ENCODE results near the gene CLIP2.

The CLIP2 gene

DNA sequence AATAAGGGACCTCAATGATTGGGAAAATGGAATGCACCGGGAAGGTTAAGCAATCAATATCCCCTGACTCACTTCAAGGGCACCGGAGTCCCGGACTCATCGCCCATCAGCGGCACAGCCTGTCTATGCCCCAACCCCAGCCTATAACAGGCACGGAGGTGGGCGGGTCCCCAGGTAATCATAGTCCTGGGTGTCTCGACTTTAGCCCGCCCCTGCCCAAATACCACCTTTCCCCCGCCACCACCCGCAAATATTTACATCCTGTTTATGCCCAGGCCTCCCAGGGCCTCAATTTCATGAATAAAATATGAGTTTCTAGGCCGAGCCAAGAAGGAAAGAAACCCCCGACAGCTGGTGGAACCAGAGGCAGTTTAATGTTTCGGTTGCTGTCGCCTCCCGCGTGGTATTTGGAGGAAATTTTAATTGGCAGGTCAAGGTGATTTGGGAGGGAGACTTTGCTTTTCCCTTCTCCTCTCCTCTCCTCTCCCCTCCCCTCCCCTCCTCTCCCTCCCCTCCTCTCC lies 19.4 kb upstream of the CLIP2 start:
- CTCF ChIA-PET = no interaction called here
- POLR2A ChIA-PET = interaction anchor here (0.6 kb wide), 1 partner anchor 18 kb away, joined by 4 read pairs; no protein-coding TSS in a partner anchor
- peak; percentile 71 for DNase-seq (ENCODE audit: extremely low spot score)
- TF ChIP-seq, protein P1, sequence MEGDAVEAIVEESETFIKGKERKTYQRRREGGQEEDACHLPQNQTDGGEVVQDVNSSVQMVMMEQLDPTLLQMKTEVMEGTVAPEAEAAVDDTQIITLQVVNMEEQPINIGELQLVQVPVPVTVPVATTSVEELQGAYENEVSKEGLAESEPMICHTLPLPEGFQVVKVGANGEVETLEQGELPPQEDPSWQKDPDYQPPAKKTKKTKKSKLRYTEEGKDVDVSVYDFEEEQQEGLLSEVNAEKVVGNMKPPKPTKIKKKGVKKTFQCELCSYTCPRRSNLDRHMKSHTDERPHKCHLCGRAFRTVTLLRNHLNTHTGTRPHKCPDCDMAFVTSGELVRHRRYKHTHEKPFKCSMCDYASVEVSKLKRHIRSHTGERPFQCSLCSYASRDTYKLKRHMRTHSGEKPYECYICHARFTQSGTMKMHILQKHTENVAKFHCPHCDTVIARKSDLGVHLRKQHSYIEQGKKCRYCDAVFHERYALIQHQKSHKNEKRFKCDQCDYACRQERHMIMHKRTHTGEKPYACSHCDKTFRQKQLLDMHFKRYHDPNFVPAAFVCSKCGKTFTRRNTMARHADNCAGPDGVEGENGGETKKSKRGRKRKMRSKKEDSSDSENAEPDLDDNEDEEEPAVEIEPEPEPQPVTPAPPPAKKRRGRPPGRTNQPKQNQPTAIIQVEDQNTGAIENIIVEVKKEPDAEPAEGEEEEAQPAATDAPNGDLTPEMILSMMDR (IDR thresholded peaks at IDR 0.05; ENCODE audit: control extremely low read depth, extremely low read depth, low read depth, missing control alignments) = no peak

DNA sequence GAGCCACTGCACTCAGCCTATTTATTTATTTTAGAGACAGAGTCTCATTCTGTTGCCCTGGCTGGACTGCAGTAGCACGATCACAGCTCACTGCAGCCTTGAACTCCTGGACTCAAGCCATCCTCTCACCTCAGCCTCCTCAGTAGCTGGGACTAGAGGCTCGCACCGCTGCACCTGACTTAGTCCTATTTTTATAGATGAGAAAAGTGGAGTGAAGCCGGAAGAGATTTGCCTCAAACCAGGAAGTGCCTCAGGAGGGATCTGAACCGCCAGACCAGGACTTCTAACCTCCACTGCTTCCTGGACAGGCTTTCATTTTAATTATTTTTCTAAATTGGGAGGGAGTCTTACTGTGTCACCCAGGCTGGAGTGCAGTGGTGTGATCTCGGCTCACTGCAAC lies 17.5 kb upstream of the CLIP2 start:
- no peak for DNase-seq (ENCODE audit: extremely low spot score)
- TF ChIP-seq, protein P1 (IDR thresholded peaks at IDR 0.05; ENCODE audit: control extremely low read depth, extremely low read depth, low read depth, missing control alignments) = no peak
- POLR2A ChIA-PET = no interaction called here
- CTCF ChIA-PET = interaction anchor here (1.4 to 1.7 kb wide), 4 partner anchors 11 to 18 kb away, joined by 5 to 6 read pairs (median 5); partner anchors contain the start of gene RFC2

DNA sequence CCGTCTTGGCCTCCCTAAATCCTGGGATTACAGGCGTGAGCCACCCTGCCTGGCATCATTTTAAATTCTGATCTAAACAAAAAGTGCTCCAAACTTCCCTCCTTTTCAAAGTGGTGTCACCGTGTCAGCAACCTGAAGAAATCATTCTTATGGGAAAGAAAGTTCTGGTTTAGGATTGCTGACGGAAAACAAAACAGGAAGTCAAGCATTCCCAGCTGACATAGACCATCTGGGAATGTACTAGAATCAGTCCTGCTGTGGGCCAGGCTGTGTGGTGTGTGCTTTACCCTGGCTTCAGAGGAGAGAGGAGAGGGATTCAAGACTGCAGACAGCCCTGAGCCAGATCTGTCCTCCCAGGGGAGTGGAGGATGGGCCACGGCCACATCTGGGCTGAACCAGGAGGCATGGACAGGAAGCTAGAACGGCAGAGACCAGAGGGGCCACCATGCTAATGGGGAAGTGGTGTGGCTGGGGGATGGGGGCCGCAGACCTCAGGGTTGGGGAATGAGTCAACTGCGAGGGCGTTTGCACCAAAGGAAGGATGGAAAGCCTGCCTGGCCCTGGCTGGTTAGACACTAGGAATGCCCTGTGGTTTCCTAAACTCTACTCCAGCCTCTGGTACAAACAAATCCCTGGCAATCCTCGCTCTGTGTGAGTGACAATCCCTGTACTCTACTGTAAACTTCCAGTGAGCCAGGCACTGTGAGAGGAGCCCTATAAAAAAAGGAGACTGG lies 16.7 kb upstream of the CLIP2 start:
- ChIA-PET POLR2A (interaction anchor here (1.0 kb wide), 1 partner anchor 12 kb away, joined by 3 read pairs; no protein-coding TSS in a partner anchor), CTCF (interaction anchor here (1.0 to 1.7 kb wide), 5 partner anchors 11 to 66 kb away, joined by 3 to 6 read pairs (median 5); partner anchors contain the start of gene RFC2)
- peak; percentile 88 for DNase-seq (ENCODE audit: extremely low spot score)
- TF ChIP-seq, protein P1 (IDR thresholded peaks at IDR 0.05; ENCODE audit: control extremely low read depth, extremely low read depth, low read depth, missing control alignments) = no peak

DNA sequence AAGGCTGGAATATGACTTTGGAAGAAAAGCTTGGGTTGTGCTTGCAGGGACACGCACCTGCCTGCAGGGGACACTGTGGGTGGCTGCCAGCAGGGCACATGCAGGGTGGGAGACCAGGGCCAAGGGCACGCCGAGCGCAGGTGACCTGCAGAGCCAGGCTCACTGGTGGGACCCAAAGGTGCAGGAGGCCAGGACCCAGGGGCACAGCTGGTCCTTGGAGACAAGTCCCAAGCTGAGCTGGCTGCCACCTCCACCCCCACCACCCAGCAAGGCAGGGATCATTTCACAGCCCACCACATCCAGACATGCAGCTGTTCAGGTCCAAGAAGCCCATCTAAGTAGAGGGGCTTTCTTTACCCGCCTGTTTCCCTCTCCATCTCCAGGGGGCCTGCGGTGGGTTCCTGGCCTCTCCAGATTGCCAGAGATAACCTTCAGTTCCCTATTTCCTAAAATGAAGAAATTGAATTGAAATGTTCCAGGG lies 13.8 kb upstream of the CLIP2 start:
- POLR2A ChIA-PET = interaction anchor here (0.5 to 1.3 kb wide), 3 partner anchors 12 to 30 kb away, joined by 3 read pairs; no protein-coding TSS in a partner anchor
- CTCF ChIA-PET = interaction anchor here (0.8 to 3.4 kb wide), 13 partner anchors 11 to 126 kb away, joined by 3 to 57 read pairs (median 5); partner anchors contain the start of genes CLIP2 and RFC2
- no peak for DNase-seq (ENCODE audit: extremely low spot score)
- TF ChIP-seq, protein P1 (IDR thresholded peaks at IDR 0.05; ENCODE audit: control extremely low read depth, extremely low read depth, low read depth, missing control alignments) = peak; percentile 58

DNA sequence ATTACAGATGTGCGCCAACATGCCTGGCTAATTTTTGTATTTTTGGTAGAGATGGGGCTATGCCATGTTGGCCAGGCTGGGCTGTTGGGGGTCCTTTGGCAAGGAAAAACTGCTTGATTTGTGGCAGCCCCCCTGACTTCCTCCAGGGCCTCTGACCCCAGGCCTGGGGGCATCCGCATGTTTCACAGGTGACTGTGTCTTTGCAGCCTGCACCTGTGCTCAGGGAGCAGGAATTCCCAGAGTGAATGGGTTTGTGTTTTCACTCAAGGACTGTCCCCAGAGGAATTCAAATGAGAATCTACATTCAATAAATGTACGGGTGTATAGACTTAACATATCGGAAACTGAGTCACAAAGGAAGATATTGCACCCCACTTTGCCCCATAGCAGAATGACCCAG lies 11.6 kb upstream of the CLIP2 start:
- ChIA-PET POLR2A (no interaction called here), CTCF (interaction anchor here (2.9 kb wide), 1 partner anchor 123 kb away, joined by 8 read pairs; no protein-coding TSS in a partner anchor)
- DNase-seq (ENCODE audit: extremely low spot score) = no peak
- TF ChIP-seq, protein P1 (IDR thresholded peaks at IDR 0.05; ENCODE audit: control extremely low read depth, extremely low read depth, low read depth, missing control alignments) = no peak

DNA sequence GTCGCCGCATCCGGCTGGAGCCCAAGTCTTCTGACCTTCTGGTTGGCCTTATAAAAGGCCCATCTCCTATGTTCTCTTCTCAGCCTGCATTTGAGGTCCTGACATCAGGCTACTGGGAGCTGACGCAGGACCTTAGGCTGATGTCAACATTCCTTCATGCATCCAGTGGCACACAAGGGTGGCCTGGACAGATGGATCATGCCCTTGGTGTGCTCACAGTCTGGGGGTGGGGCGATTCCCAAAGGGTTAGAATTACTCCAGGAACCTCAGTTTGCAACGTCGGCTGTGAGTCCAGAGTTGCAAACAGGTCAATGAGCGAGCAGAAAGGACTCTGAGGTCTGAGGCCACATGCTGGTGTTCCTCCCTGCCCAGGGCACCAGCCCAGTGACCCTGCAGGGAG lies 8.2 kb upstream of the CLIP2 start:
- no peak for DNase-seq (ENCODE audit: extremely low spot score)
- ChIA-PET POLR2A (no interaction called here), CTCF (interaction anchor here (4.5 kb wide), 1 partner anchor 74 kb away, joined by 15 read pairs; no protein-coding TSS in a partner anchor)
- TF ChIP-seq, protein P1 (IDR thresholded peaks at IDR 0.05; ENCODE audit: control extremely low read depth, extremely low read depth, low read depth, missing control alignments) = no peak

Data from GM10248 (cell line).